IMR-90 (cell line): ENCODE results near the gene RGS14. TPM values are rescaled to one million over a fixed set of nuclear protein-coding genes. Genes with fewer than 3 reads are reported as not detected.

Source experiments
- ATAC-seq: fragments of 200-7000 bp; cut with Tn5 transposase; 2 replicates; pipeline ENCODE4 v1.9.1; 2020; ENCODE audit warnings: low read depth, mild to moderate bottlenecking, moderate library complexity
- BruUV-seq: library from RNA; stranded (reverse); fragments of 400-500 nt; replicated peaks from 2 replicates; lab custom pipeline; 2021; lab: Mats Ljungman, UMichigan
- CTCF ChIA-PET: fragments of 300-600 bp; formaldehyde crosslinking; extraction: SDS; loops from one replicate; lab custom pipeline; 2021; ENCODE audit warnings: antibody characterized with exemption; lab: Yijun Ruan, JAX
- POLR2A ChIA-PET: fragments of 300-600 bp; sonication (Branson Sonifier 250); formaldehyde crosslinking; loops from one replicate; lab custom pipeline; 2022; ENCODE audit warnings: antibody characterized with exemption; ENCODE audit not compliant: unreplicated experiment; lab: Charles Lee
- DNase-seq: peaks from one replicate; pipeline ENCODE4 v3.0.0; 2013
- H2AFZ ChIP-seq: replicated peaks from 2 replicates; pipeline ENCODE3; 2013; ENCODE audit warnings: low read length, mild to moderate bottlenecking; ENCODE audit not compliant: poor library complexity
- H2AK5ac ChIP-seq: 2 replicates; pipeline ENCODE4 v1.6.1; 2013; ENCODE audit warnings: low read depth, low read length, inconsistent platforms
- H2AK9ac ChIP-seq: replicated peaks from 2 replicates; pipeline ENCODE3; 2013; ENCODE audit warnings: mild to moderate bottlenecking, low read depth, low read length, moderate library complexity; ENCODE audit not compliant: poor library complexity
- H2BK120ac ChIP-seq: 2 replicates; pipeline ENCODE4 v1.6.1; 2013; ENCODE audit warnings: low read depth, low read length, inconsistent platforms
- H2BK15ac ChIP-seq: 3 replicates; pipeline ENCODE4 v1.6.1; 2013; ENCODE audit warnings: low read depth, low read length, inconsistent platforms
- H2BK20ac ChIP-seq: 2 replicates; pipeline ENCODE4 v1.6.1; 2013; ENCODE audit warnings: low read depth, mild to moderate bottlenecking, inconsistent platforms, low read length, moderate library complexity
- H2BK5ac ChIP-seq: 2 replicates; pipeline ENCODE4 v1.6.1; 2013; ENCODE audit warnings: mild to moderate bottlenecking, low read depth, low read length, inconsistent platforms; ENCODE audit not compliant: poor library complexity, severe bottlenecking
- H3K14ac ChIP-seq: replicated peaks from 2 replicates; pipeline ENCODE4 v1.6.1; 2013; ENCODE audit warnings: low read depth, low read length, inconsistent platforms
- H3K18ac ChIP-seq: 2 replicates; pipeline ENCODE4 v1.6.1; 2013; ENCODE audit warnings: low read depth, low read length, control low read depth
- H3K23ac ChIP-seq: 2 replicates; pipeline ENCODE4 v1.6.1; 2013; ENCODE audit warnings: low read depth, low read length, inconsistent platforms
- H3K27ac ChIP-seq: 2 replicates; pipeline ENCODE4 v1.5.1; 2013; ENCODE audit warnings: mild to moderate bottlenecking, control low read depth, low read length; ENCODE audit not compliant: insufficient read depth
- H3K27me3 ChIP-seq: 2 replicates; pipeline ENCODE4 v1.6.1; 2013; ENCODE audit warnings: low read length; ENCODE audit not compliant: control insufficient read depth, insufficient read depth
- H3K36me3 ChIP-seq: 2 replicates; pipeline ENCODE4 v1.6.1; 2013; ENCODE audit warnings: low read length, mixed read lengths; ENCODE audit not compliant: control insufficient read depth, insufficient read depth
- H3K4ac ChIP-seq: 2 replicates; pipeline ENCODE4 v1.6.1; 2013; ENCODE audit warnings: low read depth, low read length, inconsistent platforms
- H3K4me1 ChIP-seq: 2 replicates; pipeline ENCODE4 v1.6.1; 2013; ENCODE audit warnings: low read length, mixed read lengths; ENCODE audit not compliant: control insufficient read depth, insufficient read depth
- H3K4me2 ChIP-seq: 2 replicates; pipeline ENCODE4 v1.6.1; 2013; ENCODE audit warnings: low read depth, mild to moderate bottlenecking, control low read depth, low read length, moderate library complexity
- H3K4me3 ChIP-seq: 2 replicates; pipeline ENCODE4 v1.5.1; 2013; ENCODE audit warnings: low read depth, mild to moderate bottlenecking, control low read depth, low read length, moderate library complexity; ENCODE audit not compliant: insufficient read depth
- H3K56ac ChIP-seq: 2 replicates; pipeline ENCODE4 v1.6.1; 2013; ENCODE audit warnings: low read length, inconsistent platforms; ENCODE audit not compliant: insufficient read depth; ENCODE audit errors: extremely low read depth
- H3K79me1 ChIP-seq, 2 experiments: 2 replicates each; pipeline ENCODE4 v1.6.1; 2013; ENCODE audit warnings: low read length in 2 of 2, inconsistent platforms in 1 of 2, low read depth in 1 of 2
- H3K9ac ChIP-seq: 2 replicates; pipeline ENCODE4 v1.6.1; 2013; ENCODE audit warnings: low read depth, low read length, control low read depth
- H3K9me1 ChIP-seq: 2 replicates; pipeline ENCODE4 v1.6.1; 2013; ENCODE audit warnings: low read length, inconsistent platforms; ENCODE audit not compliant: insufficient read depth
- H3K9me3 ChIP-seq: 2 replicates; pipeline ENCODE4 v1.6.1; 2013; ENCODE audit warnings: low read length; ENCODE audit not compliant: control insufficient read depth, insufficient read depth
- H4K20me1 ChIP-seq: 2 replicates; pipeline ENCODE4 v1.6.1; 2013; ENCODE audit warnings: low read length, inconsistent platforms; ENCODE audit not compliant: insufficient read depth
- H4K5ac ChIP-seq: 2 replicates; pipeline ENCODE4 v1.6.1; 2013; ENCODE audit warnings: mild to moderate bottlenecking, low read depth, low read length, control low read depth
- H4K8ac ChIP-seq, 2 experiments: 2 replicates each; pipeline ENCODE4 v1.6.1; 2013; ENCODE audit warnings: low read depth in 2 of 2, low read length in 2 of 2, control low read depth in 1 of 2, inconsistent platforms in 1 of 2
- H4K91ac ChIP-seq: 2 replicates; pipeline ENCODE4 v1.6.1; 2013; ENCODE audit warnings: low read depth, low read length, inconsistent platforms; ENCODE audit not compliant: insufficient read depth
- BHLHE40 ChIP-seq: fragments of 150-350 bp; IDR thresholded peaks from 2 replicates; pipeline ENCODE4 v1.6.1; 2016; ENCODE audit warnings: mild to moderate bottlenecking, low read depth, low read length
- CTCF ChIP-seq: conservative IDR thresholded peaks from 2 replicates; pipeline ENCODE4 v1.5.1; 2012; ENCODE audit warnings: mild to moderate bottlenecking, low read depth, low read length, improper control_type of control experiment
- WGBS, 2 experiments: methylation state at CpG; one replicate each; pipeline versions ENCODE4 v1.1.5 to v1.1.7; 2013; ENCODE audit warnings: missing lambda C conversion rate in 2 of 2; ENCODE audit not compliant: insufficient read length in 1 of 2; ENCODE audit errors: extremely low coverage in 2 of 2; 5-methylcytosine and 5-hydroxymethylcytosine counted together
- dilution Hi-C: fragments of 300-500 bp; cut with HindIII; formaldehyde crosslinking; loops from one replicate; pipeline ENCODE4 v1.14.3; 2018; ENCODE audit warnings: low sequenced_read_pairs; ENCODE audit not compliant: unreplicated experiment
- in situ Hi-C: fragments of 300-500 bp; cut with MboI; formaldehyde crosslinking; loops from 3 replicates; pipeline ENCODE4 v1.14.3; 2019; ENCODE audit warnings: low sequenced_read_pairs, inconsistent platforms, mixed read lengths
- intact Hi-C: fragments of 100-400 bp; cut with micrococcal nuclease; formaldehyde crosslinking; loops from 2 replicates; pipeline ENCODE4 v1.10.0; 2022
- polyA plus RNA-seq, 3 experiments: library from polyadenylated mRNA; depleted of rRNA; stranded (reverse); fragments of >200 nt; gene quantifications; 2 replicates each; pipeline ENCODE4 v1.2.3, GENCODE V29; 2012; ENCODE audit warnings: low replicate concordance in 1 of 3
- total RNA-seq: library from RNA; depleted of rRNA; stranded (reverse); fragments of >200 nt; gene quantifications from 2 replicates; pipeline ENCODE4 v1.2.3, GENCODE V29; 2012

The RGS14 gene
- total and polyA plus RNA-seq, 2 of the 4 experiments (the other 2 are of a cell fraction), result 1.1 to 6.5 TPM

DNA sequence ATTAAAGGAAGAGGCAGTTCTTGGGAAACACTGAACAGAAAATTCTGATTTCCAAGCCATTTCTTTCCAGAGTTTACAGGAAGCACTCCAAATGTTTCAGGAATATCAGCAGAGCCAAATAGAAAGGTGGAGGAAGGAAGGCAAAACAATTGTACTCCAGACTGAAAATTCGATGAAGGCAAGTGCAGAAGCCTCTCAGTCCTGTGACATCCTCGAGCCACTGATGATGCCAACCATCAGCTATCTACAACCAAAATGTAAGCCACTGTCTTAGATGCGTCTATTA lies 8.4 kb upstream of the RGS14 start:
- Histone ChIP-seq H3K4me2 (no peak overlapping the region; the same call in 1 of the 2 replicates), H3K27ac (no peak overlapping the region), H2BK120ac (no peak overlapping the region), H2BK5ac (no peak overlapping the region), H3K56ac (no peak overlapping the region), H3K36me3 (peaks cover 7% of the 10 kb centered on the region; the same call in 1 of the 2 replicates), H3K4ac (no peak overlapping the region), H4K8ac (no peak overlapping the region), H2AK5ac (no peak overlapping the region), H2BK20ac (no peak overlapping the region), H2AK9ac (no peak overlapping the region), H3K18ac (no peak overlapping the region), H3K23ac (no peak overlapping the region), H3K9ac (no peak overlapping the region), H3K79me1 (peaks cover 40 to 46% of the 10 kb centered on the region in 2 experiments), H3K14ac (no peak overlapping the region), H4K91ac (no peak overlapping the region), H3K9me1 (peaks cover 10% of the 10 kb centered on the region; the same call in 1 of the 2 replicates), H3K4me3 (no peak overlapping the region), H2AFZ (no peak overlapping the region), H3K4me1 (peaks cover 24% of the 10 kb centered on the region), H3K9me3 (no peaks in the 10 kb centered on the region), H3K27me3 (no peaks in the 10 kb centered on the region), H4K20me1 (peaks cover 12% of the 10 kb centered on the region), H2BK15ac (no peak overlapping the region), H4K5ac (no peak overlapping the region)
- intact Hi-C loops, result no loop called here
- ATAC-seq (no peak), DNase-seq (no peak)
- ChIA-PET POLR2A (no interaction called here), CTCF (interaction anchor here (0.7 to 0.9 kb wide), 2 partner anchors 20 to 114 kb away, joined by 4 to 7 read pairs; no protein-coding TSS in a partner anchor)
- no peak for TF ChIP-seq BHLHE40
- TF ChIP-seq CTCF, result no peak
- dilution Hi-C loops, result no loop called here
- TSS peak; percentile 27 for BruUV-seq
- in situ Hi-C loops, result no loop called here
- 80% methylated on average over 1 of the region's 3 CpGs; no CpG with 5 or more reads in 1 of the 2 experiments for WGBS, 2 experiments
